ENCODE results near the gene LRRC59. TPM values are rescaled to one million over a fixed set of nuclear protein-coding genes. Genes with fewer than 3 reads are reported as not detected.

Gene LRRC59
- total and polyA plus RNA-seq, 8 donors, result 32.2 to 117 (median 76.0) TPM

GRCh38 chr17:50363217-50364060, 33.9 kb downstream of the LRRC59 start:
- peaks cover 27 to 54% (median 42%) of the 10 kb centered on the region in 4 donors for H3K4me1 ChIP-seq
- intact Hi-C loops (cut with DNase I; ENCODE audit: low total_unique reads), result loop anchor here (10.0 kb wide), 1 partner anchor 111 kb away; the partner anchor contains the start of gene RSAD1
- TF ChIP-seq EP300 (IDR thresholded peaks at IDR 0.05) (no peak), POLR2AphosphoS5 (IDR thresholded peaks at IDR 0.05) (no peak), CTCF (IDR thresholded peaks at IDR 0.05) (no peak), POLR2A (IDR thresholded peaks at IDR 0.05) (no peak)
- H3K27me3 ChIP-seq, result no peaks in the 10 kb centered on the region
- peak in 1 of 2 donors; percentile 82 for DNase-seq
- H3K4me3 ChIP-seq, result no peak overlapping the region
- H3K36me3 ChIP-seq, result peaks cover 38 to 70% (median 65%) of the 10 kb centered on the region in 4 donors
- no peaks in the 10 kb centered on the region for H3K9me3 ChIP-seq
- WGBS, 5 donors, result 36 to 45% (median 40%) methylated on average over 5 to 8 of the region's 8 CpGs
- H3K27ac ChIP-seq, result peak overlapping the region; percentile 9 to 73 (median 37)

GRCh38 chr17:50362661-50363060, 34.7 kb downstream of the LRRC59 start:
- peaks cover 38 to 70% (median 65%) of the 10 kb centered on the region in 4 donors for H3K36me3 ChIP-seq
- H3K27me3 ChIP-seq, result no peaks in the 10 kb centered on the region
- no peak overlapping the region for H3K4me3 ChIP-seq
- WGBS, 5 donors, result 60 to 76% (median 62%) methylated on average over 7 of the region's 7 CpGs
- intact Hi-C loops (cut with DNase I; ENCODE audit: low total_unique reads), result loop anchor here (10.0 kb wide), 1 partner anchor 112 kb away; the partner anchor contains the start of gene RSAD1
- peak overlapping the region in 4 of 5 donors; percentile 59 to 73 (median 62) for H3K27ac ChIP-seq
- TF ChIP-seq POLR2AphosphoS5 (IDR thresholded peaks at IDR 0.05) (peak in 1 of 3 donors; percentile 3), POLR2A (IDR thresholded peaks at IDR 0.05) (no peak)
- H3K9me3 ChIP-seq, result no peaks in the 10 kb centered on the region
- no peak for DNase-seq
- peaks cover 28 to 60% (median 44%) of the 10 kb centered on the region in 4 donors for H3K4me1 ChIP-seq

- peak overlapping the region; percentile 13 to 73 (median 60) for H3K27ac ChIP-seq
- peaks cover 28 to 63% (median 44%) of the 10 kb centered on the region in 4 donors for H3K4me1 ChIP-seq
- no peak overlapping the region for H3K4me3 ChIP-seq
- H3K36me3 ChIP-seq, result peaks cover 38 to 70% (median 65%) of the 10 kb centered on the region in 4 donors
- intact Hi-C loops (cut with DNase I; ENCODE audit: low total_unique reads), result loop anchor here (10.0 kb wide), 1 partner anchor 113 kb away; the partner anchor contains the start of gene RSAD1
- H3K9me3 ChIP-seq, result no peaks in the 10 kb centered on the region
- 18 to 27% (median 22%) methylated on average over 11 of the region's 11 CpGs for WGBS, 5 donors
- peak; percentile 73 to 91 for DNase-seq
- H3K27me3 ChIP-seq, result no peaks in the 10 kb centered on the region
- TF ChIP-seq POLR2AphosphoS5 (IDR thresholded peaks at IDR 0.05) (peak in 2 of 3 donors; percentile 12 to 72), CTCF (IDR thresholded peaks at IDR 0.05) (peak in 5 of 7 experiments; percentile 59 to 77 (median 75)), POLR2A (IDR thresholded peaks at IDR 0.05) (peak in 1 of 4 donors; percentile 9), EP300 (IDR thresholded peaks at IDR 0.05) (no peak)
Observed at GRCh38 chr17:50361561-50362480, 35.5 kb downstream of the LRRC59 start.

GRCh38 chr17:50360486-50361115, 36.7 kb downstream of the LRRC59 start:
- TF ChIP-seq POLR2A (IDR thresholded peaks at IDR 0.05), result no peak
- no peak for TF ChIP-seq CTCF (IDR thresholded peaks at IDR 0.05)
- no peak for TF ChIP-seq EP300 (IDR thresholded peaks at IDR 0.05)
- TF ChIP-seq POLR2AphosphoS5 (IDR thresholded peaks at IDR 0.05), result no peak
- intact Hi-C loops (cut with DNase I; ENCODE audit: low total_unique reads), result loop anchor here (10.0 kb wide), 1 partner anchor 114 kb away; the partner anchor contains the start of gene RSAD1
- no peak overlapping the region for H3K4me3 ChIP-seq
- H3K4me1 ChIP-seq, result peaks cover 28 to 63% (median 46%) of the 10 kb centered on the region in 4 donors
- peaks cover 45 to 70% (median 65%) of the 10 kb centered on the region in 4 donors for H3K36me3 ChIP-seq
- no peaks in the 10 kb centered on the region for H3K27me3 ChIP-seq
- WGBS, 5 donors, result 74 to 81% (median 76%) methylated on average over 11 of the region's 11 CpGs
- no peak for DNase-seq
- H3K9me3 ChIP-seq, result no peaks in the 10 kb centered on the region
- peak overlapping the region in 3 of 5 donors; percentile 53 to 73 (median 59) for H3K27ac ChIP-seq

All from stomach (tissue), 9 donors.